ENCODE measurements around the gene KIF2C.
"Not testable (repeated sequence)": the region's sequence is repeated elsewhere in the genome, so short reads cannot be mapped to it uniquely, and the experiment has no call there.

KIF2C gene

DNA sequence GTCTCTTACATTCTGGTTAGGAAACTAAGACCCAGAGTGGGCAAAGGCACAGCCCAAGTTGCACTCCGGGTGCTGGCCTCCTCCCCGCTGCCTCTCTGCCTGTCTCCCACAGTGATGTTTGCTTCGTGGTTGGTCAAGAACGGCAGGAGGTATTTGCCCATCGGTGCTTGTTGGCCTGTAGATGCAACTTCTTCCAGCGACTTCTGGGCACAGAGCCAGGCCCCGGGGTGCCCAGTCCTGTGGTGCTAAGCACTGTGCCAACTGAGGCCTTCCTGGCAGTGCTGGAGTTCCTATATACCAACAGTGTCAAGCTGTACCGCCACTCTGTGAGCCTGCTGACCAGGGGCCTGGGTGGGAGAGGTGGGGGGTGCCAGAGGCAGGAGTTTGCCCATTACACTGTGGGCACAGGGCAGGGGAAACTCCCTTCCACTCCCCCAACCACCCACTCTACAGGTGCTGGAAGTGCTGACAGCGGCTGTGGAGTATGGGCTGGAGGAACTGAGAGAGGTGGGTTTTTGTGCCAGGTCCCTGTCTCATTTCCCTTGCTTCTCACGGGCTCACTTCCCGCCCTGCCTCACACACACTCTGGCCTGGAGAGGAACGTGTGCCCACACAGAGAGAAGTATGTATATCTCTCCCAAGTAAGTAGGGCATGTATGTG, 70.6 kb downstream of the KIF2C start:
- no peaks in the 10 kb centered on the region for H3K9me3 Mint-ChIP-seq
- peak overlapping the region; percentile 99 for H3K27ac Mint-ChIP-seq
- CTCF ChIA-PET: interaction anchor here (0.8 to 4.5 kb wide), 8 partner anchors 9 to 92 kb away, joined by 3 to 39 read pairs (median 9); partner anchors contain the start of genes BEST4, PLK3 and RNU5D-1
- H3K4me3 Mint-ChIP-seq: no peak overlapping the region
- H3K27me3 Mint-ChIP-seq: no peaks in the 10 kb centered on the region
- peaks cover 81% of the 10 kb centered on the region for H3K4me1 Mint-ChIP-seq
- DNase-seq: no peak
- peaks cover 48% of the 10 kb centered on the region for H3K36me3 Mint-ChIP-seq

GRCh38 chr1:44810762-44811105, 71.1 kb downstream of the KIF2C start:
- peaks cover 44% of the 10 kb centered on the region for H3K36me3 Mint-ChIP-seq
- peak overlapping the region; percentile 99 for H3K27ac Mint-ChIP-seq
- peaks cover 82% of the 10 kb centered on the region for H3K4me1 Mint-ChIP-seq
- H3K27me3 Mint-ChIP-seq, DNase-seq, H3K9me3 Mint-ChIP-seq, H3K4me3 Mint-ChIP-seq: not testable (repeated sequence)
- CTCF ChIA-PET: interaction anchor here (4.1 to 4.5 kb wide), 2 partner anchors 8 to 10 kb away, joined by 35 to 39 read pairs; partner anchors contain the start of gene PLK3

- DNase-seq: no peak
- Mint-ChIP-seq H3K27me3 (no peaks in the 10 kb centered on the region), H3K4me1 (peaks cover 81% of the 10 kb centered on the region), H3K9me3 (no peaks in the 10 kb centered on the region), H3K4me3 (no peak overlapping the region), H3K27ac (peak overlapping the region; percentile 99), H3K36me3 (peaks cover 43% of the 10 kb centered on the region)
- CTCF ChIA-PET: interaction anchor here (4.1 to 4.5 kb wide), 2 partner anchors 8 to 11 kb away, joined by 35 to 39 read pairs; partner anchors contain the start of gene PLK3
Measured at GRCh38 chr1:44811234-44811633, 71.6 kb downstream of the KIF2C start.

DNA sequence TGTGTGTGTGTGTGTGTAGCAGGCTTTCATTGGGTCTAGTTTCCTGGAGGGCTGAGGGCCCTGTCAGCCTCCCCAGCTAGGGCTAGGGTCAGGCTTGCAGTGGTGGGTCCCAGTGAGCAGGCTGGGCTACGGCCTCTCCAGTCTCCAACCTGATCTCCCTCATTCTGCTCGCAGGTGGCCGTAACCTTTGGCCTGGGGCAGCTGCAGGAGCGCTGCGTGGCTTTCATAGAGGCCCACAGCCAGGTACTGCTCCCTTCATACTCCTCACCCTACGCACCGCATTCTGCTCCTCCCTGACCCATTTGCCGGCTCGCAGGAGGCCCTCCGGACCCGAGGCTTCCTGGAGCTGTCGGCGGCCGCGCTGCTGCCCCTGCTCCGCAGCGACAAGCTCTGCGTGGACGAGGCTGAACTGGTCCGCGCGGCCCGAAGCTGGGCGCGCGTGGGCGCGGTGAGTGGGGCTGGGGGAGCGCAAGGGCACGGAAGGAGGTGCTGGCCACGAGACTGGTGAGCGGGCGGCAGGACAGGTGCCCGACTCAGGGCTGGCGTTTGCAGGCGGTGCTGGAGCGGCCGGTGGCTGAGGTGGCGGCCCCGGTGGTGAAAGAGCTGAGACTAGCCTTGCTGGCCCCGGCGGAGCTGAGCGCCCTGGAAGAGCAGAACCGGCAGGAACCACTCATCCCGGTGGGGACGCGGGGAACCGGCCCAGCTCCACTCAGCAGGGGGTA, 73.3 kb downstream of the KIF2C start:
- H3K27ac Mint-ChIP-seq: peak overlapping the region; percentile 99
- H3K36me3 Mint-ChIP-seq: peaks cover 36% of the 10 kb centered on the region
- H3K9me3 Mint-ChIP-seq: no peaks in the 10 kb centered on the region
- H3K4me3 Mint-ChIP-seq: peak overlapping the region; percentile 78
- H3K27me3 Mint-ChIP-seq: no peaks in the 10 kb centered on the region
- CTCF ChIA-PET: interaction anchor here (0.8 to 1.7 kb wide), 5 partner anchors 10 to 91 kb away, joined by 3 to 11 read pairs (median 3); partner anchors contain the start of gene PLK3
- H3K4me1 Mint-ChIP-seq: peaks cover 74% of the 10 kb centered on the region
- no peak for DNase-seq

- H3K36me3 Mint-ChIP-seq: peaks cover 23% of the 10 kb centered on the region
- not testable (repeated sequence) for H3K9me3 Mint-ChIP-seq, H3K27ac Mint-ChIP-seq, DNase-seq, H3K27me3 Mint-ChIP-seq, H3K4me3 Mint-ChIP-seq
- CTCF ChIA-PET: interaction anchor here (0.9 kb wide), 1 partner anchor 16 kb away, joined by 5 read pairs; the partner anchor contains the start of gene PLK3
- H3K4me1 Mint-ChIP-seq: peaks cover 72% of the 10 kb centered on the region
Measured at GRCh38 chr1:44815926-44816325, 76.3 kb downstream of the KIF2C start.

DNA sequence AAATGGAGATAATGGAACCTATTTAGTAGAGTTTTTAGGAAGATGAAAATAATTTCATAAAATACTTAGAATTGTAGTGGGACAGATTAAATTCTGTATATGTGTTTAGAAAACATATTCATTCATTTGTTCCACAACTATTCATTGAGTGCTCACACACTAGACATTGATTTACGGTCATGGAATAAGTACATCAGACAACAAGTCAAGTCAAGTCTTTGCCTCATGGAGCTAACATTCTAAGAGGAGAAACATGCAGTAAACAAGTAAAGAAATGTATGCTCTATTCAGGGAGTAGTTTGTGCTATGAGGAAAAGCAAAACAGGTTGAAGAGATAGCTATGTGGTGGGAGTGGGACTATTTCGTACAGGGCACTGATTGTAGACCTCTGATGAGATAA, 77.7 kb downstream of the KIF2C start:
- no peaks in the 10 kb centered on the region for H3K9me3 Mint-ChIP-seq
- peak overlapping the region; percentile 29 for H3K4me3 Mint-ChIP-seq

More for the DNA sequence above, 77.7 kb downstream of the KIF2C start:
- CTCF ChIA-PET: interaction anchor here (1.8 to 6.9 kb wide), 4 partner anchors 8 to 89 kb away, joined by 4 to 68 read pairs (median 26); partner anchors contain the start of genes BTBD19, DYNLT4 and PLK3
- Mint-ChIP-seq H3K27me3 (no peaks in the 10 kb centered on the region), H3K27ac (peak overlapping the region; percentile 74), H3K36me3 (peaks cover 14% of the 10 kb centered on the region), H3K4me1 (peaks cover 65% of the 10 kb centered on the region)
- DNase-seq: no peak
